HEK293T (cell line): ENCODE measurements around the gene TEX51.

ENCODE experiments used
- CTCF ChIA-PET: fragments of 350-600 bp; formaldehyde crosslinking; extraction: SDS; loops from one replicate; lab custom pipeline; 2021; ENCODE audit warnings: antibody characterized with exemption, inconsistent platforms; lab: Yijun Ruan, JAX
- POLR2A ChIA-PET: fragments of 350-600 bp; formaldehyde crosslinking; extraction: SDS; loops from one replicate; lab custom pipeline; 2020; ENCODE audit warnings: antibody characterized with exemption, inconsistent platforms; lab: Yijun Ruan, JAX
- DNase-seq: peaks from one replicate; pipeline ENCODE4 v3.0.0; 2012; ENCODE audit warnings: mixed read lengths; ENCODE audit errors: extremely low spot score
- ARNT ChIP-seq: fragments of 450-650 bp; IDR thresholded peaks from 2 replicates; pipeline ENCODE4 v1.6.1; 2017; ENCODE audit warnings: mild to moderate bottlenecking
- BHLHE40 ChIP-seq: fragments of 450-650 bp; IDR thresholded peaks from 2 replicates; pipeline ENCODE4 v1.6.1; 2016; ENCODE audit warnings: mild to moderate bottlenecking, moderate library complexity, borderline replicate concordance
- CTBP1 ChIP-seq: fragments of 450-650 bp; IDR thresholded peaks from 2 replicates; pipeline ENCODE4 v1.6.1; 2016; ENCODE audit warnings: borderline replicate concordance
- ELF4 ChIP-seq: fragments of 450-650 bp; IDR thresholded peaks from 2 replicates; pipeline ENCODE4 v1.6.1; 2017; ENCODE audit warnings: antibody characterized with exemption
- FOXA1 ChIP-seq: fragments of 450-650 bp; IDR thresholded peaks from 2 replicates; pipeline ENCODE4 v1.6.1; 2016; ENCODE audit warnings: mild to moderate bottlenecking
- FOXK2 ChIP-seq: fragments of 450-650 bp; IDR thresholded peaks from 2 replicates; pipeline ENCODE4 v1.6.1; 2016; ENCODE audit warnings: mild to moderate bottlenecking
- FOXM1 ChIP-seq: fragments of 450-650 bp; IDR thresholded peaks from 2 replicates; pipeline ENCODE4 v1.6.1; 2017; ENCODE audit warnings: mild to moderate bottlenecking, borderline replicate concordance
- HDGF ChIP-seq: fragments of 450-650 bp; IDR thresholded peaks from 2 replicates; pipeline ENCODE4 v1.6.1; 2017; ENCODE audit warnings: antibody characterized with exemption, borderline replicate concordance
- L3MBTL2 ChIP-seq: fragments of 450-650 bp; conservative IDR thresholded peaks from 2 replicates; pipeline ENCODE4 v1.6.1; 2016; ENCODE audit warnings: mild to moderate bottlenecking
- LEF1 ChIP-seq: fragments of 450-650 bp; IDR thresholded peaks from 2 replicates; pipeline ENCODE4 v1.6.1; 2017; ENCODE audit warnings: mild to moderate bottlenecking, borderline replicate concordance
- NFRKB ChIP-seq: fragments of 450-650 bp; IDR thresholded peaks from 2 replicates; pipeline ENCODE4 v1.6.1; 2016; ENCODE audit warnings: mild to moderate bottlenecking, moderate library complexity
- SP1 ChIP-seq: fragments of 450-650 bp; IDR thresholded peaks from 2 replicates; pipeline ENCODE4 v1.6.1; 2017
- SUZ12 ChIP-seq: fragments of 450-650 bp; IDR thresholded peaks from 2 replicates; pipeline ENCODE4 v1.6.1; 2016; ENCODE audit warnings: mild to moderate bottlenecking
- TARDBP ChIP-seq: fragments of 450-650 bp; IDR thresholded peaks from 2 replicates; pipeline ENCODE4 v1.6.1; 2016
- ZNF384 ChIP-seq: fragments of 450-650 bp; IDR thresholded peaks from 2 replicates; pipeline ENCODE4 v1.6.1; 2016
- TF ChIP-seq, protein P1 (sequence below): fragments of 450-650 bp; IDR thresholded peaks from 2 replicates; pipeline ENCODE4 v1.6.1; 2016

The TEX51 gene

DNA sequence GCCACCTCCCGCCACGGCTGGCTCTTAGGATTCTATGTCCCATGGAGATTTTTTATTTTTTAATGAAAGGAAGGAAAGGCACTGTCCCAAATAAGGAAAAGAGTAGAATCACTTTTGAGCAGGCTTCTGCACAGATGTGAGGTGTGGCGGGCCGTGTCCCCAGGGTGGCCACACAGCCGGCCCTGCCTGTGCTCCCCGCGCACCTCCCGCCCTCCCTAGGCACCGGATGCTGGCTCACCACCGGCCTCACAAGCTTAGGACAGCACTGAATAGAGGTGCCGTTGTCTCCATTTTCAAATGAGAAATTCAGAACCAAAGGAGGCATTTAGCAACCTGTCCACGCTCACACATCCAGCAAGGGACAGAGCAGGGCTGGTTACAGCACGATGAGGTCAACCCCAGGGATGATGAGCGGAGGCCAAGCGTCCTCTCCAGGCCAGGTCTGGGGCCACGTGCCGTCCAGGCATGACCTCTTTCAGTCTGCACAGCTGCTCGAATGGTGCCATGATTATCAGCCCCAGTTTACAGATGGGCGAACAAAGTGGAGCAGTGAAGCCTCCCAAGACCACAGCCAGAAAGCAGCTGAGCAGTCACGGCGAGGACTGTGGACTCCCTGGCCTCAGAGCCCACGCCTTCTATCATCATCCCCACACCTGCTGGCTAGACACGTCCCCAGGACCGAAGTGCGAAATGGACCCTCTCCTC, 20.7 kb upstream of the TEX51 start:
- no peak for DNase-seq
- ChIA-PET POLR2A (no interaction called here), CTCF (no interaction called here)
- TF ChIP-seq FOXM1 (no peak), NFRKB (no peak), FOXA1 (no peak), BHLHE40 (no peak), ELF4 (no peak), HDGF (no peak), FOXK2 (no peak), CTBP1 (no peak), LEF1 (no peak), L3MBTL2 (no peak), SP1 (no peak), ZNF384 (no peak), ARNT (no peak), SUZ12 (no peak), TARDBP (no peak)
- TF ChIP-seq, protein P1, sequence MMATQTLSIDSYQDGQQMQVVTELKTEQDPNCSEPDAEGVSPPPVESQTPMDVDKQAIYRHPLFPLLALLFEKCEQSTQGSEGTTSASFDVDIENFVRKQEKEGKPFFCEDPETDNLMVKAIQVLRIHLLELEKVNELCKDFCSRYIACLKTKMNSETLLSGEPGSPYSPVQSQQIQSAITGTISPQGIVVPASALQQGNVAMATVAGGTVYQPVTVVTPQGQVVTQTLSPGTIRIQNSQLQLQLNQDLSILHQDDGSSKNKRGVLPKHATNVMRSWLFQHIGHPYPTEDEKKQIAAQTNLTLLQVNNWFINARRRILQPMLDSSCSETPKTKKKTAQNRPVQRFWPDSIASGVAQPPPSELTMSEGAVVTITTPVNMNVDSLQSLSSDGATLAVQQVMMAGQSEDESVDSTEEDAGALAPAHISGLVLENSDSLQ = no peak

- ChIA-PET POLR2A (no interaction called here), CTCF (no interaction called here)
- TF ChIP-seq ARNT (no peak), TARDBP (no peak), BHLHE40 (no peak), SUZ12 (no peak), FOXM1 (no peak), LEF1 (no peak), ELF4 (no peak), ZNF384 (no peak), SP1 (no peak), FOXA1 (no peak), NFRKB (no peak), L3MBTL2 (no peak)
- TF ChIP-seq, protein P1 = no peak
- no peak for DNase-seq
These were observed 20.1 kb upstream of the TEX51 start for GRCh38 chr2:126878601-126879000.

- POLR2A ChIA-PET = no interaction called here
- TF ChIP-seq FOXK2 = no peak
These were observed 19.1 kb upstream of the TEX51 start for GRCh38 chr2:126879348-126880298.

GRCh38 chr2:126880324-126880723, 18.4 kb upstream of the TEX51 start:
- no peak for DNase-seq
- ChIA-PET CTCF (no interaction called here), POLR2A (no interaction called here)
- no peak for TF ChIP-seq SP1
- TF ChIP-seq TARDBP = no peak
- no peak for TF ChIP-seq FOXM1
- TF ChIP-seq L3MBTL2 = no peak
- no peak for TF ChIP-seq BHLHE40
- TF ChIP-seq NFRKB = no peak
- TF ChIP-seq, protein P1 = no peak
- no peak for TF ChIP-seq ARNT

More at GRCh38 chr2:126879348-126880298, 19.1 kb upstream of the TEX51 start:
- DNase-seq = no peak
- CTCF ChIA-PET = no interaction called here

DNA sequence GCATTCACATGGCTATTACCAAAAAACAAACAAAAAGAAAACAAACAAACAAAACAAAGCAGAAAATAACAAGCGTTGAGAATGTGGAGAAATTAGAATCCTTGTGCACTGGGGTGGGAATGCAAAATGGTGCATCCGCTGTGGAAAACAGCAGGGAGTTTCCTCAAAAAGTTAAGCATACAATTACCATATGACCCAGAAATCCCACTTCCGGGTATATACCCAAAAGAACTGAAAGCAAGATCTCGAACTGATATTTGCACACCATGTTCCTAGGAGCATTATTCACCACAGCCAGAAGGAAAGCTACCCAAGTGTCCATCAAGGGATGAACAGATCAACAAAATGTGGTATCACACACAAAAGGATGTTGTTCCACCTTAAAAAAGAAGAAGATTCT, 17.9 kb upstream of the TEX51 start:
- POLR2A ChIA-PET = no interaction called here
- CTCF ChIA-PET = no interaction called here
- TF ChIP-seq SP1 = no peak
- TF ChIP-seq LEF1 = no peak
- no peak for TF ChIP-seq NFRKB
- no peak for TF ChIP-seq BHLHE40
- TF ChIP-seq FOXM1 = no peak
- DNase-seq = no peak

DNA sequence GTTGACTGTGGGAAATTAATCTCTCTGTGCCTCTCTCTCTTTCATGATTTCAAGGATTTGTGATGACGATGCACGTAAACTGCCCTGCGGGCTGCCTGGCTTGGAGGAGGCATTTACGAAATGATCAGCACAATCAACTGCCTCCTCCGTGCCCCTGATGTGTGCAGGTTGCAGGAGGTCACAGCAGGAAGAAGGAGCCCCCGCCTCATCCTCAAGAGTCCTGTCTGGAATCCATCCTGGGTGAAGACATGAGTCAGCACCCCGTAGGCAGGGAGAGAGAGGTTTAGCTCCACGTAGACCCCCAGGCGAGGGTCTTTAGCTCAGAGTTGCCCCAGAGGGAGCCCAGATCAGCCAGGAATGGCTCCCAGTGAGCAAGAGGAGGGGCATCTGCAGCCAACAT, 17.1 kb upstream of the TEX51 start:
- ChIA-PET CTCF (no interaction called here), POLR2A (no interaction called here)
- TF ChIP-seq TARDBP (no peak), HDGF (no peak), SUZ12 (no peak), L3MBTL2 (no peak), ARNT (no peak), FOXM1 (no peak), SP1 (no peak), BHLHE40 (no peak), ELF4 (no peak), ZNF384 (no peak), CTBP1 (no peak), LEF1 (no peak)
- TF ChIP-seq, protein P1 = no peak
- DNase-seq = no peak
